Glutamatergic neuron (in vitro differentiated cells): ENCODE measurements around the gene EFNB2. TPM values are rescaled to one million over a fixed set of nuclear protein-coding genes. Genes with fewer than 3 reads are reported as not detected.

ENCODE experiments used
- DNase-seq: peaks from one replicate; pipeline ENCODE4 v3.0.0; 2022
- H3K27ac Mint-ChIP-seq: one replicate; pipeline ENCODE4 v1.8.0; 2020; ENCODE audit warnings: mild to moderate bottlenecking, mixed read lengths, inconsistent platforms; ENCODE audit not compliant: unreplicated experiment
- H3K27me3 Mint-ChIP-seq: one replicate; pipeline ENCODE4 v1.8.0; 2020; ENCODE audit warnings: mild to moderate bottlenecking, moderate library complexity, mixed read lengths, inconsistent platforms; ENCODE audit not compliant: unreplicated experiment
- H3K36me3 Mint-ChIP-seq: one replicate; pipeline ENCODE4 v1.8.0; 2020; ENCODE audit warnings: mild to moderate bottlenecking, mixed read lengths, inconsistent platforms; ENCODE audit not compliant: unreplicated experiment
- H3K4me1 Mint-ChIP-seq: one replicate; pipeline ENCODE4 v1.8.0; 2020; ENCODE audit warnings: mild to moderate bottlenecking, low read depth, mixed read lengths, inconsistent platforms; ENCODE audit not compliant: unreplicated experiment
- H3K4me3 Mint-ChIP-seq: one replicate; pipeline ENCODE4 v1.8.0; 2020; ENCODE audit warnings: mild to moderate bottlenecking, mixed read lengths, inconsistent platforms; ENCODE audit not compliant: unreplicated experiment
- H3K9me3 Mint-ChIP-seq: one replicate; pipeline ENCODE4 v1.8.0; 2020; ENCODE audit warnings: mild to moderate bottlenecking, moderate library complexity, mixed read lengths, inconsistent platforms; ENCODE audit not compliant: unreplicated experiment
- CTCF ChIP-seq: fragments of 200-600 bp; sonication (generic); IDR thresholded peaks from one replicate; pipeline ENCODE4 v1.5.0; 2021; ENCODE audit not compliant: partially characterized antibody, unreplicated experiment
- total RNA-seq: library from RNA; stranded (reverse); fragmentation: NEBNext Ultra II Directional; extraction: Animal tissue kit (Norgen Biotek cat#: 25700); gene quantifications from one replicate; pipeline ENCODE4 v1.2.1, GENCODE V29; 2021; ENCODE audit not compliant: unreplicated experiment

The EFNB2 gene
- total RNA-seq, 1 donor from 2014 or later = 51.1 TPM

- Mint-ChIP-seq H3K4me1 (peaks cover 6% of the 10 kb centered on the region), H3K27me3 (peaks cover 3% of the 10 kb centered on the region), H3K36me3 (peaks cover 7% of the 10 kb centered on the region), H3K4me3 (no peak overlapping the region), H3K27ac (no peak overlapping the region), H3K9me3 (peaks cover 3% of the 10 kb centered on the region)
- TF ChIP-seq CTCF = no peak
- DNase-seq = no peak
These were observed 66.5 kb downstream of the EFNB2 start for GRCh38 chr13:106468744-106469590.

GRCh38 chr13:106468207-106468606 is 67.3 kb downstream of the EFNB2 start:
- peaks cover 3% of the 10 kb centered on the region for H3K27me3 Mint-ChIP-seq
- peaks cover 6% of the 10 kb centered on the region for H3K4me1 Mint-ChIP-seq
- peaks cover 7% of the 10 kb centered on the region for H3K36me3 Mint-ChIP-seq
- peaks cover 3% of the 10 kb centered on the region for H3K9me3 Mint-ChIP-seq
- H3K4me3 Mint-ChIP-seq = no peak overlapping the region
- no peak overlapping the region for H3K27ac Mint-ChIP-seq
- TF ChIP-seq CTCF = no peak
- DNase-seq = no peak

GRCh38 chr13:106467427-106468122 is 67.9 kb downstream of the EFNB2 start:
- Mint-ChIP-seq H3K27ac (no peak overlapping the region), H3K36me3 (peaks cover 7% of the 10 kb centered on the region), H3K9me3 (peaks cover 3% of the 10 kb centered on the region), H3K27me3 (peaks cover 3% of the 10 kb centered on the region), H3K4me3 (no peak overlapping the region), H3K4me1 (peaks cover 6% of the 10 kb centered on the region)
- no peak for DNase-seq
- no peak for TF ChIP-seq CTCF

- peaks cover 3% of the 10 kb centered on the region for H3K9me3 Mint-ChIP-seq
- no peak for DNase-seq
- H3K4me3 Mint-ChIP-seq = no peak overlapping the region
- H3K27ac Mint-ChIP-seq = no peak overlapping the region
- peaks cover 7% of the 10 kb centered on the region for H3K36me3 Mint-ChIP-seq
- peaks cover 3% of the 10 kb centered on the region for H3K4me1 Mint-ChIP-seq
- no peak for TF ChIP-seq CTCF
- peaks cover 3% of the 10 kb centered on the region for H3K27me3 Mint-ChIP-seq
These were observed 68.6 kb downstream of the EFNB2 start for GRCh38 chr13:106466691-106467426.
